B cell (primary cell): ENCODE results near the gene ARID1A. TPM values are rescaled to one million over a fixed set of nuclear protein-coding genes. Genes with fewer than 3 reads are reported as not detected.

Experiments
- ATAC-seq: fragments of 200-7000 bp; cut with Tn5 transposase; one replicate; pipeline ENCODE4 v1.10.0; 2021; ENCODE audit warnings: low read depth, mild to moderate bottlenecking, moderate number of reproducible peaks, moderate library complexity
- CTCF ChIA-PET: fragments of 350-600 bp; sonication (Branson Sonifier 250); formaldehyde crosslinking; loops from one replicate; lab custom pipeline; 2021; ENCODE audit warnings: antibody characterized with exemption, inconsistent platforms; lab: Charles Lee
- POLR2A ChIA-PET: fragments of 350-600 bp; sonication (Branson Sonifier 250); formaldehyde crosslinking; loops from one replicate; lab custom pipeline; 2021; ENCODE audit warnings: antibody characterized with exemption; lab: Charles Lee
- DNase-seq: peaks from one replicate; pipeline ENCODE4 v3.0.0; 2013
- H2AFZ ChIP-seq: 2 replicates; pipeline ENCODE4 v1.6.1; 2012; ENCODE audit warnings: mild to moderate bottlenecking, low read depth, low read length; ENCODE audit not compliant: insufficient read depth, poor library complexity, severe bottlenecking
- H3K27ac ChIP-seq, 2 donors: 1 replicate in 1 of 2; 2 replicates in 1 of 2; pipeline ENCODE4 v1.5.1; 2012 to 2013; ENCODE audit warnings: low read length in 2 of 2, mild to moderate bottlenecking in 2 of 2, moderate library complexity in 1 of 2
- H3K27me3 ChIP-seq, 4 experiments: fragments of 200-600 bp in 1 of 4; sonication (generic) in 1 of 4; replicated peaks in 1 of 4; 1 replicate in 2 of 4; 2 replicates in 2 of 4; pipeline versions ENCODE4 v1.6.1 to v1.7.0; 2013 to 2016; ENCODE audit warnings: low read length in 3 of 4, mild to moderate bottlenecking in 2 of 4, mixed read lengths in 1 of 4, moderate library complexity in 1 of 4; ENCODE audit not compliant: insufficient read depth in 4 of 4, control insufficient read depth in 3 of 4; ENCODE audit errors: control extremely low read depth in 1 of 4
- H3K36me3 ChIP-seq, 2 experiments: replicated peaks in 1 of 2; 1 replicate in 1 of 2; 2 replicates in 1 of 2; pipeline versions ENCODE4 v1.6.1 to v1.7.1; 2013; ENCODE audit warnings: low read length in 1 of 2; ENCODE audit not compliant: insufficient read depth in 2 of 2, control insufficient read depth in 1 of 2; ENCODE audit errors: control extremely low read depth in 1 of 2, extremely low read depth in 1 of 2
- H3K4me1 ChIP-seq, 2 donors: fragments of 200-600 bp in 1 of 2; sonication (generic) in 1 of 2; 1 replicate in 1 of 2; 2 replicates in 1 of 2; pipeline versions ENCODE4 v1.5.1 to v1.6.1; 2013 to 2017; ENCODE audit warnings: low read length in 2 of 2; ENCODE audit not compliant: control insufficient read depth in 2 of 2, insufficient read depth in 2 of 2
- H3K4me2 ChIP-seq: replicated peaks from 2 replicates; pipeline ENCODE3; 2012; ENCODE audit warnings: mild to moderate bottlenecking, low read depth, low read length; ENCODE audit not compliant: poor library complexity, severe bottlenecking
- H3K4me3 ChIP-seq, 5 experiments: fragments of 200-600 bp in 1 of 5; sonication (generic) in 1 of 5; 1 replicate in 3 of 5; 2 replicates in 2 of 5; pipeline versions ENCODE4 v1.5.1 to v1.7.0; 2011 to 2016; ENCODE audit warnings: low read length in 4 of 5, mild to moderate bottlenecking in 4 of 5, low read depth in 2 of 5, control low read depth in 1 of 5, moderate library complexity in 1 of 5; ENCODE audit not compliant: insufficient read depth in 1 of 5; ENCODE audit errors: control extremely low read depth in 1 of 5, extremely low read depth in 1 of 5
- H3K79me2 ChIP-seq: fragments of 200-600 bp; sonication (generic); one replicate; pipeline ENCODE4 v1.6.0; 2016; ENCODE audit warnings: low read length; ENCODE audit not compliant: control insufficient read depth, insufficient read depth
- H3K9ac ChIP-seq: fragments of 200-600 bp; sonication (generic); 2 replicates; pipeline ENCODE4 v1.6.1; 2017; ENCODE audit warnings: mild to moderate bottlenecking, low read length, moderate library complexity
- H3K9me3 ChIP-seq, 3 donors: one replicate each; pipeline versions ENCODE4 v1.6.1 to v1.7.1; 2013; ENCODE audit warnings: low read length in 2 of 3; ENCODE audit not compliant: control insufficient read depth in 2 of 3, insufficient read depth in 1 of 3; ENCODE audit errors: control extremely low read depth in 1 of 3
- H4K20me1 ChIP-seq: 2 replicates; pipeline ENCODE4 v1.6.0; 2012; ENCODE audit warnings: mild to moderate bottlenecking, low read length; ENCODE audit not compliant: insufficient read depth, control insufficient read depth, poor library complexity, severe bottlenecking
- H3K27ac Mint-ChIP-seq: one replicate; pipeline ENCODE4 v1.8.0; 2021; ENCODE audit warnings: mixed read lengths
- H3K27me3 Mint-ChIP-seq: one replicate; pipeline ENCODE4 v1.8.0; 2021; ENCODE audit warnings: mixed read lengths
- H3K4me1 Mint-ChIP-seq: one replicate; pipeline ENCODE4 v1.8.0; 2021; ENCODE audit warnings: mixed read lengths
- H3K4me3 Mint-ChIP-seq: one replicate; pipeline ENCODE4 v1.8.0; 2021; ENCODE audit warnings: mixed read lengths
- H3K9me3 Mint-ChIP-seq: one replicate; pipeline ENCODE4 v1.8.0; 2022; ENCODE audit warnings: mixed read lengths; ENCODE audit not compliant: insufficient read depth
- CTCF ChIP-seq: fragments of 200-600 bp; IDR thresholded peaks from one replicate; pipeline ENCODE4 v1.8.0; 2022; ENCODE audit warnings: antibody characterized with exemption, mild to moderate bottlenecking
- EZH2 ChIP-seq: IDR thresholded peaks from 2 replicates; pipeline ENCODE4 v1.6.1; 2012; ENCODE audit warnings: borderline replicate concordance, low read depth, mild to moderate bottlenecking, moderate library complexity, low read length; ENCODE audit not compliant: insufficient read depth, poor library complexity, severe bottlenecking
- WGBS: methylation state at CpG from one replicate; pipeline ENCODE4 v1.1.5; 2013; ENCODE audit warnings: missing lambda C conversion rate; ENCODE audit not compliant: insufficient coverage; 5-methylcytosine and 5-hydroxymethylcytosine counted together
- intact Hi-C: fragments of 100-400 bp; cut with micrococcal nuclease; formaldehyde crosslinking; loops from one replicate; pipeline ENCODE4 v1.10.0; 2022
- polyA plus RNA-seq: library from polyadenylated mRNA; depleted of rRNA; stranded (reverse); fragments of >200 nt; gene quantifications from 2 replicates; pipeline ENCODE4 v1.2.3, GENCODE V29; 2012
- total RNA-seq, 2 donors: library from RNA; stranded (reverse); fragments of 120-200 nt in 1 of 2; gene quantifications; 1 replicate in 1 of 2; 2 replicates in 1 of 2; pipeline versions ENCODE4 v1.2.3 to v1.2.4, GENCODE V29; 2013 to 2022

The ARID1A gene
- total and polyA plus RNA-seq, 2 donors (not counting 1 experiment from before 2014, with no cell fraction given), result 80.7 to 150 TPM

DNA sequence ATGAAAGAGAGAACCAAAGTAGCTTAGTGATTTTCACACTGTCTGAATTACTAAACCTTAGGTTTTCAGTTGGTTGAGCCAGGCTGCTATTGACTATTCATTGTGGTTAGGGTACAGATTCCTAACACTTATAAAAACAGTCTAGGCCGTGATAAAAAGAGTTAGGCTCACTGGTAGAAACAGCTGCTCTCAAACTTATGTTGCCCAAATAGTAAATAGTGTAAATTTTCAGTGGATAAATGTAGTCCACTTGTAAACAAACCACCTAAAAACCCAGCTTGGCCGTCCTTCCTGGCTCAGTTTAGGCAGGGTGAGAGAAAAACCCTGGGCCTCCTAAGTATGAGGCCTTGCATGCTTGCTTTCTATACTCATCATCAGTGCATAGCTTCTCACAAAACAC lies 34.9 kb downstream of the ARID1A start:
- H4K20me1 ChIP-seq, result peaks cover 37% of the 10 kb centered on the region
- Mint-ChIP-seq H3K4me1 (peaks cover 57% of the 10 kb centered on the region), H3K27ac (peak overlapping the region; percentile 51), H3K4me3 (no peak overlapping the region), H3K27me3 (no peaks in the 10 kb centered on the region), H3K9me3 (no peaks in the 10 kb centered on the region)
- peaks cover 14 to 61% of the 10 kb centered on the region in 2 experiments for H3K36me3 ChIP-seq
- H3K4me2 ChIP-seq, result no peak overlapping the region
- H2AFZ ChIP-seq, result no peak overlapping the region
- H3K27me3 ChIP-seq, result no peaks in the 10 kb centered on the region
- H3K4me3 ChIP-seq, result no peak overlapping the region
- H3K9me3 ChIP-seq, result no peaks in the 10 kb centered on the region
- no peak overlapping the region for H3K27ac ChIP-seq
- no peak for ATAC-seq
- H3K4me1 ChIP-seq, result peaks cover 19 to 21% of the 10 kb centered on the region in 2 donors
- intact Hi-C loops, result no loop called here
- no peak for DNase-seq
- 89% methylated on average over 1 of the region's 2 CpGs for WGBS
- POLR2A ChIA-PET, result interaction anchor here (0.6 kb wide), 1 partner anchor 414 kb away, joined by 3 read pairs; no protein-coding TSS in a partner anchor
- TF ChIP-seq EZH2, result no peak
- TF ChIP-seq CTCF, result no peak
- CTCF ChIA-PET, result interaction anchor here (0.9 to 1.0 kb wide), 2 partner anchors 27 to 107 kb away, joined by 3 to 4 read pairs; no protein-coding TSS in a partner anchor
- peaks cover 99% of the 10 kb centered on the region for H3K79me2 ChIP-seq
- no peak overlapping the region for H3K9ac ChIP-seq

DNA sequence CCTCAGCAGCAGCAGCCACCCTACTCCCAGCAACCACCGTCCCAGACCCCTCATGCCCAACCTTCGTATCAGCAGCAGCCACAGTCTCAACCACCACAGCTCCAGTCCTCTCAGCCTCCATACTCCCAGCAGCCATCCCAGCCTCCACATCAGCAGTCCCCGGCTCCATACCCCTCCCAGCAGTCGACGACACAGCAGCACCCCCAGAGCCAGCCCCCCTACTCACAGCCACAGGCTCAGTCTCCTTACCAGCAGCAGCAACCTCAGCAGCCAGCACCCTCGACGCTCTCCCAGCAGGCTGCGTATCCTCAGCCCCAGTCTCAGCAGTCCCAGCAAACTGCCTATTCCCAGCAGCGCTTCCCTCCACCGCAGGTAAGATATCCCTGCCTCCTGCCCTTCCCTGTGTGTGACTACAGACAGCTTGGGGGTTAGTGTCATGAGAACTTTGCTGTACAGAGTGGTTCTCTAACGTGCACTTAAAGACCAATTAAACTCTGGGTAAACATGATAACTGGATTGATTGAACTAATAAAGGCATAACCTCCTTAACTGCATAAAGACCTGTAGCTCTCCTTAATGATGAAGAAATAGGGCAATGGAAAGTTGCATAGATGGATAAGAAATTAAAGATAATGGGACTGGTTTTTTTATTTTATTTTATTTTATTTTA lies 35.6 kb downstream of the ARID1A start:
- 97% methylated on average over 7 of the region's 11 CpGs for WGBS
- Mint-ChIP-seq H3K27me3 (no peaks in the 10 kb centered on the region), H3K9me3 (no peaks in the 10 kb centered on the region), H3K4me1 (peaks cover 54% of the 10 kb centered on the region), H3K4me3 (no peak overlapping the region), H3K27ac (peak overlapping the region; percentile 51)
- Histone ChIP-seq H3K4me3 (no peak overlapping the region), H2AFZ (no peak overlapping the region), H3K79me2 (peaks cover 99% of the 10 kb centered on the region), H3K4me2 (no peak overlapping the region), H4K20me1 (peaks cover 30% of the 10 kb centered on the region), H3K27me3 (no peaks in the 10 kb centered on the region), H3K9ac (no peak overlapping the region), H3K9me3 (no peaks in the 10 kb centered on the region), H3K27ac (no peak overlapping the region), H3K4me1 (peaks cover 15 to 17% of the 10 kb centered on the region in 2 donors), H3K36me3 (peaks cover 15 to 64% of the 10 kb centered on the region in 2 experiments)
- no peak for TF ChIP-seq EZH2
- no peak for TF ChIP-seq CTCF
- ChIA-PET CTCF (interaction anchor here (0.9 to 1.6 kb wide), 4 partner anchors 11 to 108 kb away, joined by 3 to 4 read pairs (median 3); no protein-coding TSS in a partner anchor), POLR2A (no interaction called here)
- intact Hi-C loops, result no loop called here
- ATAC-seq, result no peak
- DNase-seq, result no peak
